GM19467 (cell line): Measurements from ENCODE around the gene PDE4B.
A peak's percentile ranks its signal among the peaks of the same experiment; 100 is the strongest.

Experiments
- ATAC-seq: cut with Tn5 transposase; IDR thresholded peaks from one replicate; pipeline ENCODE4 v1.9.1; 2021; ENCODE audit warnings: mild to moderate bottlenecking, moderate library complexity; ENCODE audit not compliant: unreplicated experiment

PDE4B gene

GRCh38 chr1:65880611-65881010, 87.9 kb downstream of the PDE4B start:
- ATAC-seq, result no peak

DNA sequence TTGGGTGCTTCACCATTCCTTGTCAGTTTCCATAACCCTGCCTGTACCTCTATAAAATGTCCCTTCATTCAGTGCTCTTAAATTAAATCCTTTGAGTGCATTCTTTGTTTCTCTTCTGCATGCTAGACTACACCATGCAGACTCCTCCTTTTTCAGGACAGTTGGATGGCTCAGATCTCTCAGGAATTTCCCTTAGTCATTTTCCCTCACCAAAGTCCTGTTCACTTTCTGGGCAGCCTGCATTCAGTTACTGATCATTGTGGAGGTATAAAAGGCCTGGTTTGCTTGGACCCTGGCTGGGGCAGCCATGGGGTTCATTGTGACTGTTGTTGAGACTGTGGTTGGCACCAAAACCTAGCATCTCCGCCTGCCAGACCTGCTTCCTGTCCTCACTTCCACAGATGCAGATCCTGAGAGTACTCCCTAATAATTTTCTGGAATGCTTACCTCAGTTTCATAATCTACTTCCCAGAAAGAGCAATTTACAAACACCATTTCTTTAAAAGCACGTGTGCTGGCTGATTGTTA, 88.4 kb downstream of the PDE4B start:
- ATAC-seq, result no peak

- no peak for ATAC-seq
These were observed 89.4 kb downstream of the PDE4B start for GRCh38 chr1:65882076-65882475.

GRCh38 chr1:65889441-65889840, 96.7 kb downstream of the PDE4B start:
- ATAC-seq, result no peak

DNA sequence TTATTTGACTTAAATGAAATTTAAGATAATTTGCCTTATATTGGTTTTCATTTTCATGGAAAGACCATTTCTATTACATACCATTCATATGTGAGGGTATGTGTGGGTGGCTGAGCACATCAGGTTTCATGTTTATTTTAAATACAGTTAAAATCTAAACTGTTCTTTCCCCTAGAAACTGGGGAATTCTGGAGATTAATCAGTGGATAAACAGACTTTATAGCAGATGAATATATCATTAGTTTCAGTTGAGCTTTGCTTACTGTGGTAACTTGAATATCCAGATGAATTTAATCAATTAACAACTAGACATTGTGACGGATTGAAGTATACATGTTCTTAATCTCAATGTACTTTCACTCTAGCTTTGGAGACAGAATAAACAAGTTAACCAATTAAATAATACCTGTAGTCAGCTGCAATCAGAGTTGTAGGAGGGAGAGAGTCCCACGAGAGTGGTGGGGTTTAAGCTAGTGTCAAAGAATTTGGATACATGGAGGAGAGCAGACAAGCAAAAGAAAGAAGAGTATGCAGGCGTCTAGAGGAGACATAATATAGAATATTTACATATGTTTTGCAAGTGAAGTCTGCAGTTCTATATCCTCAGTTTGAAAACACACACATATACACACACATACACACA, 97.6 kb downstream of the PDE4B start:
- no peak for ATAC-seq

GRCh38 chr1:65894738-65895605, 102.3 kb downstream of the PDE4B start:
- peak; percentile 94 for ATAC-seq

GRCh38 chr1:65896721-65897120, 104.0 kb downstream of the PDE4B start:
- no peak for ATAC-seq

DNA sequence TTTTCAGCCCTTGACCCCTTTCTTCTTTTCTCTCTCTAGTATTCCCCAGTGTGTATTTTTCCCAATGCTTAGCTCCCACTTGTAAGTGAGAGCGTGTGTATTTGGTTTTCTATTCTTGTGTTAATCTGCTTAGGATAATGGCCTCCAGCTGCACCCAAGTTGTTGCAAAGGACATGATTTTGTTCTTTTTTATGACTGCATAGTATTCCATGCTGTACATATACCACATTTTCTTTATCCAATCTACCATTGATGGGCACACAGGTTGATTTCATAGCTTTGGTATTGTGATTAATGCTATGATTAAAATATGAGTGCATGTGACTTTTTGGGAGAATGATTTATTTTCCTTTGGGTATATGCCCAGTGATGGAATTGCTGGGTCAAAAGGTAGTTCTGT, 104.8 kb downstream of the PDE4B start:
- no peak for ATAC-seq

GRCh38 chr1:65904681-65905083, 112.0 kb downstream of the PDE4B start:
- ATAC-seq, result no peak

DNA sequence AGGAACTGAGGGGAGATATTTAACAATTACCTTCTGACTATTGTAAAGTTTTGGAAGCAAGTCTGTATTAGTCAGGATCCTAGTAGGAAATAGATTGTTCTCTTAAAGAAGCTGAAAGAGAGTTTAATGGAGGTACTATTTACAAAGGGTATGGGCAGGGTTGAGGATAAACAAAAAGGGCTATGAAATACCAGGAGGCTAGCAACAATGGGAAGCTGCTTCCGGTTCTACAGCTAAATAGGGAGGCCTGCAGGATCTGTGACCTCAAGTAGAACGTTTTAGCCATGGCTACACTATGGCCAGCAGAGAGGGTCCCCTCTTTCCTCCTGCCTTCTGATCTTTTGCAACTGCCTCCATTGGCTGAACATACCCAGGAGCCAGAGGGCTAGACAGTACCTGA, 117.7 kb downstream of the PDE4B start:
- no peak for ATAC-seq

DNA sequence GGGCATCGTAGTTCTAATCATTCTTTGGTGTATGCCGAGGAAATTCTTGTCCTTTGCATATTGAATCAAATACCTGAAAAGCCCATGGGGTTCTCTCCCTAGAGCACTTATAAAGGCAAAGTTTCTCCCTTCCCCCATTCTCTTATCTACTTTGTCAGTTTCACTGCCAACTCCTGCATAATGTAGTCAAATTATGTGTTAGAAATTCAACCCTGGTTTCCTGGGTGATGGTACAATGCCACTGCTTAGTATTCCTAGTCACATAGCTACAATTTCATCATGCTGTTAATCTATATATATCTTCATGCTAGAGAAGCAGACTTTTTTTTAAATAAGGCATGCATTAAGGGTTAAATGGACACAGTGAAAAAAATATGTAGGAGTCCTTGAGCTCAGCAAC, 119.0 kb downstream of the PDE4B start:
- no peak for ATAC-seq

- no peak for ATAC-seq
These were observed 125.9 kb downstream of the PDE4B start for GRCh38 chr1:65918564-65918963.

GRCh38 chr1:65921446-65921845, 128.8 kb downstream of the PDE4B start:
- no peak for ATAC-seq

DNA sequence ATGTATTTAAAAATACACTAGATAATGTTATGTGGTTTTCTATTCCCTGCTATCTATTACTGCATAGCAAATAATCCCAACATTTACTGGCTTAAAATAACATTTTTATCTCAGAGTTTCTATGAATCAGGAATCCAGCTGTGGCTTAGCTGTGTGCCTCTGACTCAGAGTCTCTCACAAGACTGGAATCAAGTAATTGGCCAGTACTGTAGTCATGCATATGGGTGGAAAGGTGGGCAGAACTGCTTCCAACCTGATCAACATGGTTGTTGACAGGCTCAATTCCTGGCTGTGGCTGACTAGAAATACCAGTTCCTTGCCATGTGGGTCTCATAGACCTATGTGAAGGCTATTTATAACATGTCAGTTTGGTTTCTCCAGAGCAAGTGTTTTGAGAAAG, 131.8 kb downstream of the PDE4B start:
- no peak for ATAC-seq

DNA sequence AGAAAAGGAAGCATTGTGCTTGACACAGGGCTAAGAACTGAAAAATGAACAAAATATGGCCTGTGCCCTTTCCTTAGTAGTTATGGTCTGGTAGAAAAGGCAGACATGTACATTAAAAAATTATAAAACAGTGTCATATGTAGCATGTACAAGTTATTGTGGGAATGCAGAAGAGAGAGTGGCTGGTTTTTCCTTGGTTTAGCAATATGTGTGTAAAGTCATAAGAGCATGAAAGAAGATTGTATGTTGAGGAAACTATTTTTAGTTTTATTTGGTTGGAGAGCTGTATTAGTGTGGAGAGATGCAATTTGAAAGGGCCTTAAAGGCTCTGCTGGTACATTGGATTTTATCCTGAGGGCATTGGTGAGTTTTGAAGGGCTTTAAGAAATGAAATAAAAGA, 145.8 kb downstream of the PDE4B start:
- no peak for ATAC-seq

DNA sequence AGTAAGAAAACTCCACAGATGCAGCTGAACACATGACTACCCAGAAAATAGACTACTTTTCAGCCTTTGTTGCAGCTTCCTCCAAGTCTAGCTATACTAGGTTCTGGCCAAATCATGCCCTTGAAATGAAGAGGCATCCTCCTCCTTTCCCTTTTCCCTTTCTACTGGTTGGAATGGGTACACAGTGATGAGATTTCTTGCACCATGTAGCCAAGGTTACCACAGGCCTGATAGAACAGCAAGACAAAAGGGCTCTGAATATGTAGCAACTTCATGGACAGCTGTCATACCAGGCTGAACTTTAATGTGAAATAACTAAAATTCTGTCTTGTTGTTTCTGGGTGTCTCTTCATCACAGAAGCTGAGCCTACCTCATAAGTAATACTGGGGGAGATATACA, 146.5 kb downstream of the PDE4B start:
- no peak for ATAC-seq

DNA sequence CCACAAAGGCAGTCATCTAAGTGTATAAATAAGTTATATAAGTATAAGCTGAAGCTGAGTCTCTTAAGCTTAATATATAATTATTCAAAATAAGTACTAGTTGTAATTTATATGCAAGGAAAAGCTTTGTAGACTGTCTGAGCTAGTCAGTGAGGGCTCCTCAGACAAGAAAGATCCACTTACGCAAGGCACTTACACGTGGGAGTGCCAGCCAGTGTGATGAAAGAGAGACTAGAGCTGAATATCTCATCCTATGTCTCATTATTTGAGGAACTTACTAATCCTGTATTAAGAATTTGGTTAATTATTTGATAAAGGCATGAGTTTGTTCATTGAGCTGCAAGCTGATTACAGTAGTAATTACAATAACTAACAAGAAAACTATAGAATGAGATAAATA, 146.9 kb downstream of the PDE4B start:
- no peak for ATAC-seq

- no peak for ATAC-seq
These were observed 147.4 kb downstream of the PDE4B start for GRCh38 chr1:65940126-65940525.

- ATAC-seq, result no peak
These were observed 149.8 kb downstream of the PDE4B start for GRCh38 chr1:65942476-65942875.

DNA sequence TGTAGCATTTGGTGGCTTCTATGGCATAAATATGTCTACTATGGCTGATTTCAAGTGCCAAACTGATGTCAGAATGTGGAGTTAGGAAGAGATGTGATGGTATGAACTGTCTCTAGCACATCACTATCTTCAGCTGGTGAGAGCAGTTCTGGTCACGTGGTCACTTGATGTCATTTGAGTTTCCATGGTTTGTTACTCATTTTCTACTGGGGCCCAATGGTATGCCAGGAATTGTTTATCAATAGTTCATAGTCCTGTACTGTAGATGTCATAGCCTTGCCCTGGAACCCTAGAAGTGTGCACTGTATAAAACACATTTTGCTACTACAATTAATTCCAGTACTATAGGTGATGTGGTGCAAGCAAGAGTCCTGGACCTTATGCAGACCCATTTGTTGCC, 153.7 kb downstream of the PDE4B start:
- ATAC-seq, result no peak

DNA sequence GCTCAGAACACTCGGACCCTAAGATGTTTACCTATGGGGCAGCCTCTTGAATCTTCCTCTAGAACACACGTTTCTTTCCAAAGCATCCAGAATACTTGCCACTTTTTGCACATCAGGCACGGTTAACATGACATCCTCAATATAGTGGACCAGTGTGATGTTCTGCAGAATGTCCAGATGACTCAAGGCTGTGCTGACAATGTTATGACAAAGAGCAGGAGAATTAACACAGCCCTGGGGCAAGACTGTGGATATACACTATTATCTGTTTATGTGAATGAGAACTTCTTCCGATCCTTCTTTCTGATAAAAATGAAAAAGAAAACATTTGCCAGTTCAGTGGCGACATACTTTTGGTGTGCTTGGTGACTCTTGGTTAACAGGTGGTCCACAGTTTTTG, 154.3 kb downstream of the PDE4B start:
- ATAC-seq, result no peak

DNA sequence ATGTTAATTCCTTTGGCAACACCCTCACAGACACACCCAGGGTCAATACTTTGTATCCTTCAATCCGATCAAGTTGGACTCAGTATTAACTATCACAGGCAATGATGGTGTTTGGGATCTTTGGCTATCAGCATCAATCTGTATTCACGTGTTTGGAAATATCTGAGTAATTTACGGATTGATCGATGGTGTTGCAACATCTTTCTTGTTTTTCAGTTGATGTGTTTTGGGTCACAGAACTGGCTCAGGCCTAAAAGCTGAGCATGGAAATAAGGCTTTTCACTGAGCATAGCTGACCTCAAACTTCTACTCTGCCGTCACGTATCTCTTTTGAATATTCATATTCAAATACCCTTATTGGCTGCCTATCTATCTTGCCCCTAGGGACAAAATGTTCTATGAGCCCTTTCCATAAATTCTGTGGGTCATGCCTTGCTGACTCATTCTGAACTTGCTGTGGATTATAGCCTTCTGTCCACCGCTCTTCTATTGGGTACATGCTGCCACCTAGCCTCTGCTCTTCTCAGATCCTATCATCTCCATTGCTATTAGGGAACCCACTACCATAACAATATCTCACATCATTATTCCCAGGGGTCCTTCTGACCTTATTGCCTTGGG, 156.0 kb downstream of the PDE4B start:
- ATAC-seq, result no peak
